Endothelial cell of umbilical vein (primary cell): ENCODE measurements around the gene PPP2R2C. TPM values are rescaled to one million over a fixed set of nuclear protein-coding genes. Genes with fewer than 3 reads are reported as not detected.

Experiments
- BruUV-seq: library from RNA; stranded (reverse); fragments of 400-500 nt; replicated peaks from 2 replicates; lab custom pipeline; 2021; lab: Mats Ljungman, UMichigan
- CTCF ChIA-PET: fragments of 300-600, 350-600 bp; sonication (Branson Sonifier 250); formaldehyde crosslinking; loops from one replicate; lab custom pipeline; 2021; ENCODE audit warnings: antibody characterized with exemption, inconsistent platforms; lab: Charles Lee
- POLR2A ChIA-PET: fragments of 300-600, 350-600 bp; sonication (Branson Sonifier 250); formaldehyde crosslinking; loops from one replicate; lab custom pipeline; 2021; ENCODE audit warnings: antibody characterized with exemption, inconsistent platforms; lab: Charles Lee
- DNase-seq: peaks from one replicate; pipeline ENCODE4 v3.0.0-alpha.2; 2011; ENCODE audit warnings: low read depth, low spot score
- FAIRE-seq: peaks from 2 replicates; lab custom pipeline; 2011; peaks lifted over from hg19 to GRCh38; lab: Jason Lieb, UNC
- H2AFZ ChIP-seq: 2 replicates; pipeline ENCODE4 v1.6.0; 2012; ENCODE audit warnings: low read depth, low read length, control low read depth, inconsistent platforms
- H3K27ac ChIP-seq: 2 replicates; pipeline ENCODE4 v1.5.1; 2011; ENCODE audit warnings: low read depth, mild to moderate bottlenecking, control low read depth, low read length, moderate library complexity; ENCODE audit not compliant: insufficient read depth
- H3K27me3 ChIP-seq, 2 experiments: 2 replicates each; pipeline versions ENCODE4 v1.6.0 to v1.6.1; 2011; ENCODE audit warnings: low read length in 2 of 2, mixed read lengths in 1 of 2; ENCODE audit not compliant: control insufficient read depth in 2 of 2, insufficient read depth in 2 of 2
- H3K36me3 ChIP-seq, 2 experiments: 2 replicates in 1 of 2; 3 replicates in 1 of 2; pipeline ENCODE4 v1.5.1; 2011; ENCODE audit warnings: low read length in 2 of 2, mild to moderate bottlenecking in 1 of 2, moderate library complexity in 1 of 2; ENCODE audit not compliant: control insufficient read depth in 2 of 2, insufficient read depth in 2 of 2; ENCODE audit errors: extremely low read depth in 1 of 2
- H3K4me1 ChIP-seq: 3 replicates; pipeline ENCODE4 v1.5.1; 2011; ENCODE audit warnings: mild to moderate bottlenecking, low read length; ENCODE audit not compliant: control insufficient read depth, insufficient read depth; ENCODE audit errors: extremely low read depth
- H3K4me2 ChIP-seq: 2 replicates; pipeline ENCODE4 v1.6.1; 2011; ENCODE audit warnings: low read length, control low read depth, mixed read lengths; ENCODE audit not compliant: insufficient read depth
- H3K4me3 ChIP-seq, 3 experiments: fragments of 200-600 bp in 1 of 3; sonication (generic), shearing (Covaris generic) in 1 of 3; replicated peaks in 1 of 3; 2 replicates each; pipeline ENCODE4 v1.5.1; 2011 to 2016; ENCODE audit warnings: control low read depth in 3 of 3, low read length in 3 of 3, mild to moderate bottlenecking in 2 of 3, inconsistent platforms in 1 of 3, low read depth in 1 of 3, moderate library complexity in 1 of 3; ENCODE audit not compliant: insufficient read depth in 1 of 3
- H3K79me2 ChIP-seq: 2 replicates; pipeline ENCODE4 v1.6.0; 2012; ENCODE audit warnings: low read length, inconsistent platforms; ENCODE audit not compliant: control insufficient read depth, insufficient read depth
- H3K9ac ChIP-seq: replicated peaks from 2 replicates; pipeline ENCODE3; 2011; ENCODE audit warnings: low read length, control low read depth; ENCODE audit not compliant: insufficient read depth; ENCODE audit errors: extremely low read depth
- H3K9me1 ChIP-seq: replicated peaks from 3 replicates; pipeline ENCODE4 v1.6.0; 2011; ENCODE audit warnings: mild to moderate bottlenecking, low read length; ENCODE audit not compliant: control insufficient read depth, insufficient read depth; ENCODE audit errors: extremely low read depth
- H3K9me3 ChIP-seq: replicated peaks from 2 replicates; pipeline ENCODE4 v1.5.1; 2012; ENCODE audit warnings: low read length, inconsistent platforms; ENCODE audit not compliant: control insufficient read depth, insufficient read depth
- H4K20me1 ChIP-seq: replicated peaks from 2 replicates; pipeline ENCODE3; 2011; ENCODE audit warnings: mild to moderate bottlenecking, low read length; ENCODE audit not compliant: control insufficient read depth, insufficient read depth; ENCODE audit errors: extremely low read depth
- EZH2 ChIP-seq: IDR thresholded peaks from 2 replicates; pipeline ENCODE4 v1.6.1; 2012; ENCODE audit warnings: borderline replicate concordance, low read depth, mild to moderate bottlenecking, moderate library complexity, low read length, inconsistent platforms; ENCODE audit not compliant: severe bottlenecking
- FOS ChIP-seq: IDR thresholded peaks from 2 replicates; pipeline ENCODE4 v1.6.1; 2011; ENCODE audit warnings: mild to moderate bottlenecking, low read length, moderate library complexity, borderline replicate concordance; ENCODE audit not compliant: insufficient read depth
- GATA2 ChIP-seq: IDR thresholded peaks from 2 replicates; pipeline ENCODE4 v1.7.0; 2011; ENCODE audit warnings: low read depth, mild to moderate bottlenecking, moderate library complexity, mixed read lengths, low read length; ENCODE audit not compliant: insufficient read length, insufficient read depth
- JUN ChIP-seq: IDR thresholded peaks from 2 replicates; pipeline ENCODE4 v1.6.1; 2011; ENCODE audit warnings: borderline replicate concordance, low read depth; ENCODE audit not compliant: insufficient read length, insufficient read depth
- MAX ChIP-seq: IDR thresholded peaks from 2 replicates; pipeline ENCODE4 v1.6.1; 2011; ENCODE audit not compliant: insufficient read depth, insufficient read length
- MYC ChIP-seq: IDR thresholded peaks from one replicate; pipeline ENCODE4 v1.6.1; 2011; ENCODE audit warnings: mild to moderate bottlenecking, low read depth, low read length
- POLR2A ChIP-seq: IDR thresholded peaks from 2 replicates; pipeline ENCODE4 v1.6.1; 2012; ENCODE audit warnings: low read depth, mild to moderate bottlenecking, control low read depth, low read length
- POLR2AphosphoS5 ChIP-seq: IDR thresholded peaks from 2 replicates; pipeline ENCODE4 v1.6.1; 2012; ENCODE audit warnings: low read depth, mild to moderate bottlenecking, control low read depth, low read length, moderate library complexity; ENCODE audit not compliant: insufficient read depth
- dilution Hi-C: fragments of 300-500 bp; cut with MboI; formaldehyde crosslinking; loops from one replicate; pipeline ENCODE4 v1.15.0; 2019; ENCODE audit warnings: low sequenced_read_pairs; ENCODE audit not compliant: extremely low pct_ligation_motif_present
- intact Hi-C: fragments of 100-400 bp; cut with micrococcal nuclease; formaldehyde crosslinking; loops from one replicate; pipeline ENCODE4 v1.10.0; 2022
- polyA plus RNA-seq, 4 experiments: library from polyadenylated mRNA; depleted of rRNA in 3 of 4; stranded (reverse) in 3 of 4; unstranded in 1 of 4; fragments of >200 nt; gene quantifications; 2 replicates each; pipeline versions ENCODE4 v1.2.1 to v1.2.3, GENCODE V29; 2011 to 2012; ENCODE audit warnings: missing spikeins in 1 of 4
- total RNA-seq: library from RNA; stranded (reverse); gene quantifications from 2 replicates; pipeline ENCODE4 v1.2.3, GENCODE V29; 2021
- TF ChIP-seq, protein P1 (sequence below), 2 donors: IDR thresholded peaks; 1 replicate in 1 of 2; 2 replicates in 1 of 2; pipeline ENCODE4 v1.5.1; 2011; ENCODE audit warnings: low read length in 2 of 2, mild to moderate bottlenecking in 2 of 2, moderate library complexity in 2 of 2, control low read depth in 1 of 2, inconsistent platforms in 1 of 2, low read depth in 1 of 2; ENCODE audit not compliant: insufficient read depth in 1 of 2; ENCODE audit errors: extremely low read depth in 1 of 2

PPP2R2C gene
- total and polyA plus RNA-seq, 2 donors (not counting 3 experiments of a cell fraction or from before 2014, with no cell fraction given): 0.03 to 0.09 TPM

DNA sequence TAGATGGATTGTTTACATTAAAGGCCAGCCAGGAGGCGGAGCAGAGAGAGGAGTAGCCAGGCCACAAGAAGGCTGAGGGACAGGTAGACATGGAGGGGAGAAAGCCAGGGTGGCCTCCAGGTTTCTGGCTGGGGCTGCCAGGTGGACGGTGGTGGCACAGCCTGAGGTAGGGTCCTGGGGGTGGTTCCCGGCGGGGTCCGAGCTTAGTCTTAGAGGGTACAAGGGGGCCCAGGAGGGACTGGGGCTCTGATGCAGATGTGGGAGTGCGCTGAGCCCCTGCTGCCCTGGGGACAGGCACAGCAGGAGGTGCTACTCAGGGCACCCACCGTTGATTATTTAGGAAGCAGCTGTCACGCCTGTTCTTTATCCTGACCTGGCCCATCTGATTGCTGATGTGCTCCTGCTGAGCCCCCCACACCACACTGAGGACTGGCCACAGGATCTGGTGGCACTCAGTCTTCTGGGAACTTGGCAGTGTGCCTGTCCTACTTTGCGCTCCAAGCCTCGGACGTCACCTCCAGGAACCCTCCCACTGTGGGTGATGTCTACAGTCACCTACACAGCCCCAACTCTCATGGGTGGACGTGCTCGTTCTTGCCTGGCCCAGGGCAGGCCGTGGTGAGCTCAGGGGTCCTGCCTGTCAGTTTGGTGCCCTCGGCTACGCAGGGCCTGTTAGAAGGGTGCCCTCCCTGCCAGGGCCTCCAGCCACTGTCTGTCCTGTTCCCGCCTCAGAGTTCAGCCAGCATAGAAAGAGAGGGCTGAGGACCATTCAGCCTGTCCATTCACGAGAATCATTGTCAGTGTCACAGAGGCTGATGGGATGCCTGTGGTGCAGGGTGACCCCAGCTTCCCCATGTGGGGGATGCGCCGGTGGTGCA lies 190.7 kb downstream of the PPP2R2C start:
- FAIRE-seq (no peak), DNase-seq (no peak)
- ChIA-PET POLR2A (no interaction called here), CTCF (interaction anchor here (1.4 to 1.7 kb wide), 4 partner anchors 18 to 46 kb away, joined by 3 to 5 read pairs (median 4); no protein-coding TSS in a partner anchor)
- Histone ChIP-seq H3K4me3 (no peak overlapping the region), H3K79me2 (no peaks in the 10 kb centered on the region), H3K36me3 (peaks cover 0 to 29% of the 10 kb centered on the region in 2 experiments), H4K20me1 (no peaks in the 10 kb centered on the region), H3K27ac (no peak overlapping the region), H3K4me2 (no peak overlapping the region), H2AFZ (no peak overlapping the region), H3K9me1 (no peaks in the 10 kb centered on the region), H3K27me3 (no peaks in the 10 kb centered on the region), H3K9ac (no peak overlapping the region), H3K9me3 (no peaks in the 10 kb centered on the region), H3K4me1 (peaks cover 22% of the 10 kb centered on the region)
- dilution Hi-C loops: no loop called here
- no TSS peak for BruUV-seq
- no peak for TF ChIP-seq MYC
- no peak for TF ChIP-seq GATA2
- TF ChIP-seq, protein P1, sequence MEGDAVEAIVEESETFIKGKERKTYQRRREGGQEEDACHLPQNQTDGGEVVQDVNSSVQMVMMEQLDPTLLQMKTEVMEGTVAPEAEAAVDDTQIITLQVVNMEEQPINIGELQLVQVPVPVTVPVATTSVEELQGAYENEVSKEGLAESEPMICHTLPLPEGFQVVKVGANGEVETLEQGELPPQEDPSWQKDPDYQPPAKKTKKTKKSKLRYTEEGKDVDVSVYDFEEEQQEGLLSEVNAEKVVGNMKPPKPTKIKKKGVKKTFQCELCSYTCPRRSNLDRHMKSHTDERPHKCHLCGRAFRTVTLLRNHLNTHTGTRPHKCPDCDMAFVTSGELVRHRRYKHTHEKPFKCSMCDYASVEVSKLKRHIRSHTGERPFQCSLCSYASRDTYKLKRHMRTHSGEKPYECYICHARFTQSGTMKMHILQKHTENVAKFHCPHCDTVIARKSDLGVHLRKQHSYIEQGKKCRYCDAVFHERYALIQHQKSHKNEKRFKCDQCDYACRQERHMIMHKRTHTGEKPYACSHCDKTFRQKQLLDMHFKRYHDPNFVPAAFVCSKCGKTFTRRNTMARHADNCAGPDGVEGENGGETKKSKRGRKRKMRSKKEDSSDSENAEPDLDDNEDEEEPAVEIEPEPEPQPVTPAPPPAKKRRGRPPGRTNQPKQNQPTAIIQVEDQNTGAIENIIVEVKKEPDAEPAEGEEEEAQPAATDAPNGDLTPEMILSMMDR (IDR thresholded peaks at IDR 0.05; ENCODE audit: extremely low read depth in 1 of 2, insufficient read depth in 1 of 2, low read depth in 1 of 2, low read length in 2 of 2): no peak
- no peak for TF ChIP-seq JUN
- TF ChIP-seq POLR2A: no peak
- TF ChIP-seq MAX: no peak
- no peak for TF ChIP-seq EZH2
- TF ChIP-seq FOS: no peak
- no peak for TF ChIP-seq POLR2AphosphoS5
- intact Hi-C loops: no loop called here
